GM12878 (cell line): ENCODE results near the gene CYB5R2. TPM values are rescaled to one million over a fixed set of nuclear protein-coding genes. Genes with fewer than 3 reads are reported as not detected.

Source experiments
- ATAC-seq: fragments of 200-7000 bp; cut with Tn5 transposase; 3 replicates; pipeline ENCODE4 v1.9.1; 2020; ENCODE audit warnings: mild to moderate bottlenecking, moderate library complexity
- BruUV-seq: library from RNA; stranded (reverse); fragments of 400-500 nt; replicated peaks from 2 replicates; lab custom pipeline; 2021; lab: Mats Ljungman, UMichigan
- CTCF ChIA-PET: fragments of 300-600 bp; sonication (Branson Sonifier 250); formaldehyde crosslinking; extraction: SDS; loops from one replicate; lab custom pipeline; 2021; ENCODE audit warnings: inconsistent platforms; lab: Yijun Ruan, JAX
- POLR2A ChIA-PET: fragments of 350-600 bp; formaldehyde crosslinking; extraction: SDS; loops from one replicate; lab custom pipeline; 2021; ENCODE audit warnings: inconsistent platforms; lab: Charles Lee
- RAD21 ChIA-PET: fragments of 300-600 bp; sonication (Branson Sonifier 250); formaldehyde crosslinking; loops from one replicate; lab custom pipeline; 2023; ENCODE audit warnings: antibody characterized with exemption; ENCODE audit not compliant: unreplicated experiment; lab: Charles Lee
- SMC1A ChIA-PET: fragments of 300-600 bp; sonication (Branson Sonifier 250); formaldehyde crosslinking; loops from one replicate; lab custom pipeline; 2023; ENCODE audit not compliant: unreplicated experiment, uncharacterized antibody; lab: Charles Lee
- DNase-seq: peaks from one replicate; pipeline ENCODE4 v3.0.0-alpha.2; 2011; ENCODE audit warnings: low read depth, low spot score
- FAIRE-seq: peaks from 3 replicates; lab custom pipeline; 2011; peaks lifted over from hg19 to GRCh38; lab: Jason Lieb, UNC
- H2AFZ ChIP-seq: 2 replicates; pipeline ENCODE4 v1.6.0; 2011; ENCODE audit warnings: low read depth, low read length, control low read depth; ENCODE audit not compliant: control insufficient read depth
- H3K27ac ChIP-seq: 2 replicates; pipeline ENCODE4 v1.5.1; 2011; ENCODE audit warnings: control low read depth; ENCODE audit not compliant: control insufficient read depth, insufficient read depth
- H3K27me3 ChIP-seq, 2 experiments: replicated peaks in 1 of 2; 2 replicates each; pipeline versions ENCODE4 v1.6.0 to v1.6.1; 2011; ENCODE audit warnings: low read length in 1 of 2; ENCODE audit not compliant: control insufficient read depth in 2 of 2, insufficient read depth in 2 of 2
- H3K36me3 ChIP-seq, 2 experiments: 2 replicates each; pipeline ENCODE4 v1.5.1; 2011; ENCODE audit warnings: low read length in 1 of 2; ENCODE audit not compliant: control insufficient read depth in 2 of 2, insufficient read depth in 2 of 2
- H3K4me1 ChIP-seq: 2 replicates; pipeline ENCODE4 v1.6.1; 2011; ENCODE audit warnings: mild to moderate bottlenecking, low read length, moderate library complexity, mixed read lengths; ENCODE audit not compliant: control insufficient read depth, insufficient read depth
- H3K4me2 ChIP-seq: 2 replicates; pipeline ENCODE4 v1.6.0; 2011; ENCODE audit warnings: control low read depth; ENCODE audit not compliant: control insufficient read depth, insufficient read depth
- H3K4me3 ChIP-seq: fragments of 200-600 bp; sonication (generic); 2 replicates; pipeline ENCODE4 v1.5.1; 2016
- H3K79me2 ChIP-seq: 2 replicates; pipeline ENCODE4 v1.6.0; 2011; ENCODE audit warnings: low read length; ENCODE audit not compliant: control insufficient read depth, insufficient read depth
- H3K9ac ChIP-seq: 2 replicates; pipeline ENCODE4 v1.8.0; 2011; ENCODE audit warnings: low read length, control low read depth, mixed read lengths; ENCODE audit not compliant: control insufficient read depth, insufficient read depth
- H3K9me3 ChIP-seq: replicated peaks from 3 replicates; pipeline ENCODE4 v1.5.1; 2011; ENCODE audit warnings: mild to moderate bottlenecking, low read length; ENCODE audit not compliant: control insufficient read depth, insufficient read depth
- H4K20me1 ChIP-seq: 2 replicates; pipeline ENCODE4 v1.6.0; 2011; ENCODE audit not compliant: control insufficient read depth, insufficient read depth
- CEBPB ChIP-seq, 2 experiments: fragments of 150-350 bp in 1 of 2; IDR thresholded peaks; 2 replicates each; pipeline ENCODE4 v1.6.1; 2012 to 2014; ENCODE audit warnings: low read depth in 2 of 2, low read length in 2 of 2, borderline replicate concordance in 1 of 2, inconsistent platforms in 1 of 2
- CEBPZ ChIP-seq: fragments of 150-350 bp; IDR thresholded peaks from 2 replicates; pipeline ENCODE4 v1.6.1; 2016; ENCODE audit warnings: low read depth, low read length
- JUNB ChIP-seq: IDR thresholded peaks from 2 replicates; pipeline ENCODE4 v1.6.1; 2016; ENCODE audit warnings: antibody characterized with exemption, mild to moderate bottlenecking
- MXI1 ChIP-seq: fragments of 150-350 bp; IDR thresholded peaks from 2 replicates; pipeline ENCODE4 v1.6.1; 2011; ENCODE audit warnings: low read depth, mild to moderate bottlenecking, inconsistent platforms, low read length, improper control_type of control experiment
- POLR2A ChIP-seq: IDR thresholded peaks from 2 replicates; pipeline ENCODE4 v1.6.1; 2011; ENCODE audit warnings: low read depth, mild to moderate bottlenecking, low read length
- SMAD5 ChIP-seq: IDR thresholded peaks from 2 replicates; pipeline ENCODE4 v1.6.1; 2016; ENCODE audit warnings: antibody characterized with exemption, low read depth
- STAT3 ChIP-seq: IDR thresholded peaks from 2 replicates; pipeline ENCODE4 v1.6.1; 2011; ENCODE audit warnings: low read depth, low read length, improper control_type of control experiment
- WGBS: methylation state at CpG from one replicate; pipeline ENCODE4 v1.1.6; 2016; ENCODE audit warnings: low lambda C conversion rate; ENCODE audit not compliant: insufficient replicate concordance, insufficient coverage; ENCODE audit errors: missing lambda C conversion rate; 5-methylcytosine and 5-hydroxymethylcytosine counted together
- in situ Hi-C: fragments of 300-500 bp; cut with MboI; formaldehyde crosslinking; loops from 9 replicates; pipeline ENCODE4 v1.14.3; 2018; ENCODE audit warnings: mixed read lengths
- intact Hi-C: fragments of 100-400 bp; cut with micrococcal nuclease; formaldehyde crosslinking; loops from one replicate; pipeline ENCODE4 v1.14.2; 2022; ENCODE audit not compliant: unreplicated experiment
- polyA plus RNA-seq, 11 experiments: library from polyadenylated mRNA; depleted of rRNA in 4 of 11; unstranded in 6 of 11; stranded (reverse) in 5 of 11; fragments of >200 nt; fragmentation: Nextera tagmentation in 4 of 11; fragmentation: Illumina TruSeq in 1 of 11; extraction: Ambion mirVana in 4 of 11; extraction: Trizol in 1 of 11; gene quantifications; 1 replicate in 1 of 11; 2 replicates in 10 of 11; pipeline versions ENCODE4 v1.2.1 to v1.2.3, GENCODE V29; 2011 to 2016; ENCODE audit warnings: inconsistent platforms in 2 of 11, missing spikeins in 2 of 11, low read depth in 1 of 11
- total RNA-seq, 4 experiments: library from RNA; depleted of rRNA in 3 of 4; stranded (reverse); fragments of >200 nt in 3 of 4; fragmentation: Illumina TruSeq in 1 of 4; extraction: Trizol in 1 of 4; gene quantifications; 2 replicates each; pipeline versions ENCODE4 v1.2.1 to v1.2.3, GENCODE V29; 2013 to 2021

Gene CYB5R2
- total and polyA plus RNA-seq, 10 of the 15 experiments (the other 5 are each of a cell fraction or from before 2014, with no cell fraction given): 21.0 to 111 (median 70.4) TPM

DNA sequence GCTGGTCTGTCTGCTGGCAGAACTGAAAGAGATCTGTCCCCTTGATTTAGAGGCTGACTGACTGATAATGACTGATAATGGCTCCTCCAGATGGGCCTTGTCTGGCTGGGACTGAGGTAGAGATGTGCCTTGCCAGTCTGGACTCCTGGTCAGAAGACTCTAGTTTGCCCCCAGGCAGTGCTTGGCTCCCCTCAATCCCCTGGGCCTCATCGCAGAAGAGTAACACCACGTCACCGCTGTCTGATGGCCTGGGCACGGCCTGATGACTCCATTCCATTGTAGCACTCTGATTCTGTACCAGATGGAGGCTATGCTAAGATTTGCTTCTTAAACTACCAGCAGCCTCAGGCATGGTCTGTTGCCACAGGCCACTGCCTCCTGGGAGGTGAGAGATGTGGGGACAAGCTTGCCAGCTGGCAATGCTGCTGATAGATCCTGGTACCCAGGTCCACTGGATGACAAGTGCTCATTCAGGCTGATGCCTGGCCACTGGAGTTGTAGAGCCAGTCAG lies 19.1 kb downstream of the CYB5R2 start:
- no peak overlapping the region for H3K27ac ChIP-seq
- in situ Hi-C loops (no loop called here), intact Hi-C loops (no loop called here)
- H3K9me3 ChIP-seq: no peaks in the 10 kb centered on the region; the same call in 2 of the 3 replicates
- no peak overlapping the region for H3K9ac ChIP-seq
- ATAC-seq (no peak), DNase-seq (no peak), FAIRE-seq (no peak)
- CTCF ChIA-PET: interaction anchor here (1.5 kb wide), 1 partner anchor 11 kb away, joined by 3 read pairs; no protein-coding TSS in a partner anchor
- no peak overlapping the region for H2AFZ ChIP-seq
- H3K27me3 ChIP-seq: no peaks in the 10 kb centered on the region
- H3K4me2 ChIP-seq: no peak overlapping the region
- TF ChIP-seq POLR2A: no peak
- no peak for TF ChIP-seq JUNB
- no peak for TF ChIP-seq MXI1
- no peak for TF ChIP-seq CEBPZ
- no peak for TF ChIP-seq CEBPB (IDR thresholded peaks at IDR 0.05; ENCODE audit: borderline replicate concordance in 1 of 2, low read depth in 2 of 2, low read length in 2 of 2)
- TF ChIP-seq SMAD5: no peak
- TF ChIP-seq STAT3: no peak
- peaks cover 28 to 57% of the 10 kb centered on the region in 2 experiments for H3K36me3 ChIP-seq
- RAD21 ChIA-PET: interaction anchor here (1.7 kb wide), 1 partner anchor 11 kb away, joined by 5 read pairs; no protein-coding TSS in a partner anchor
- H3K4me1 ChIP-seq: no peaks in the 10 kb centered on the region
- POLR2A ChIA-PET: no interaction called here
- no peaks in the 10 kb centered on the region for H4K20me1 ChIP-seq
- no TSS peak for BruUV-seq
- no peaks in the 10 kb centered on the region for H3K79me2 ChIP-seq
- no peak overlapping the region for H3K4me3 ChIP-seq
- SMC1A ChIA-PET: interaction anchor here (1.0 to 1.4 kb wide), 2 partner anchors 31 to 139 kb away, joined by 3 read pairs; no protein-coding TSS in a partner anchor
- WGBS: 94% methylated on average over 4 of the region's 4 CpGs
